Stimulated activated CD8-positive, alpha-beta memory T cell treated with anti-CD3 and anti-CD28 coated beads, Interleukin-2, amount 100 ng/mL, for 48 hours (primary cell): ENCODE results near the gene FRZB.
"Not testable (repeated sequence)": the region's sequence is repeated elsewhere in the genome, so short reads cannot be mapped to it uniquely, and the experiment has no call there.

Source experiments
- DNase-seq, 2 donors: peaks; one replicate each; pipeline ENCODE4 v3.0.0-alpha.2; 2020; ENCODE audit warnings: low read depth in 2 of 2

Gene FRZB

GRCh38 chr2:182890773-182891378 is 24.4 kb upstream of the FRZB start:
- no peak for DNase-seq

- no peak for DNase-seq
Measured at GRCh38 chr2:182890305-182890704, 23.9 kb upstream of the FRZB start.

DNA sequence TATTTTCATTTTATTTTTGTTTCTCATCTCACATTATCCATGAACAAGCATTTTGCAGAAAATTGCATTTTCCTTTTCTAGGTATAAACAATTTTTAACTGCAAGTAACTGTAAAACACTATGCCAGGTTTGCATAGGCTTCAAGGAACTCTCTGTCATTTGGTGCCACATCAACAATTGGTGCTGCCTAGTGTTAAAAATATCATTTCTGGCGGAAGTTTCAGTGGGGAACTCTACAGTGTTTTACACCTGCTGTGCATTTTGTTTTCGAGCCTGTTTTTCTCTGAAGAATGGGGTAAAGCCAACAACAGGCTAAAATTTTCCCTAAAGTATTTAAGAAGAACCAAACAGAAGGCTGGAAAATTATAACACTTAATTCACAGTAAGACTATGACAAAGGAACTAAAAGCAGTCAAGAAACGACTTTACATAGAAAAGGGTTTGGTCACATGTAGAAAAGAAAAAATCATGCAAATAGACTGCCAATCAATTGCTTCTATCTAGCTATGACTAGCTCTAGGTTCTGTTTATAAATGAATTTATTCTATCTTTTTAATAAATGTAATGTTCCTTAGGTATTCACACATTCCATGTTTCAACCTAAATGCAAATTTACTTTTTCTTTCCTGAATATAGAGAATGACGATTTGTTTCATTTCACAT is 21.4 kb upstream of the FRZB start:
- no peak for DNase-seq

DNA sequence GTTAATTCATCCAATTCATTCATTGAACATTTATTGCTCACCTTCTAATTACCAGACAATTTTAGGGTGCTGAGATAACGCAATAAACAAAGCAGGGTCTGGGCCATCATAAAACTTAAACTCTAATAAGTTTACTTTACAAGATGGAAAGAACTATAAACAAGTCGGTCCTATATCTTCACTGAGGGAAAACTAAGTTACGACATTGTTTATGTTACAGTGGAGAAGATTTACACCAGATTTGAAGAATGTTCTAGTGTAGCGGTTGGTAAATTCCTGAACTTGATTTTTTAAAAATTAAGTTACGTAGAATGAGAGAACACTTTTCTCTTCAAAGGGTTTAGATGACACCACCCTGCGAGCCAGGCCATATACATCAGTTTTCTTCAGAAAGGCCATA is 20.7 kb upstream of the FRZB start:
- DNase-seq, result no peak

- DNase-seq, result no peak
Measured at GRCh38 chr2:182885771-182886170, 19.3 kb upstream of the FRZB start.

DNA sequence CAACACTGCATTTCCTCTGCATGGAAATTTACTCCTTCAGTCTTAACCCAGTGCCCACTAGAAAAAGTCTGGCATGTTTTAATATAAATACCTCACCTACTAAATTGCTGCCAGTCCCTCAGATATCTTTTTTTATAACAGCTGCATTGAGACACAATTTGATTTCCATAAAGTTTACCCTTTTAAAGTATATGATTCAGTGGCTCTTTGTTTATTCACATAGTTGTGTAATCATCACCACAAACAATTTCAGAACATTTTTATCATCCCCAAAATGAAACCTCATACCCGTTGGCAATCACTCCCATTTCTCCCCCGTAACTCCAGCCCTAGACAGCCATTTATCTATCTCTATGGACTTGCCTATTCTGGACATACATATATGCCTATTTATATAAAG is 17.0 kb upstream of the FRZB start:
- no peak for DNase-seq

GRCh38 chr2:182880100-182880499 is 13.7 kb upstream of the FRZB start:
- DNase-seq, result not testable (repeated sequence)

DNA sequence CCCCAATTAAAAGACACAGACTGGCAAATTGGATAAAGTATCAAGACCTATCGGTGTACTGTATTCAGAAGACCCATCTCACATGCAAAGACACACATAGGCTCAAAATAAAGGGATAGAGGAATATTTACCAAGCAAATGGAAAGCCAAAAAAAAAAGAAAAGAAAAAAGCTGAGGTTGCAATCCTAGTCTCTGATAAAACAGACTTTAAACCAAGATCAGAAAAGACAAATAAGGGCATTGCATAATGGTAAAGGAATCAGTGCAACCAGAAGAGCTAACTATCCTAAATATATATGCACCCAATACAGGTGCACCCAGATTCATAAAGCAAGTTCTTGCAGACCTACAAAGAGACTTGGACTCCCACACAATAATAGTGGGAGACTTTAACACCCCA is 10.2 kb upstream of the FRZB start:
- DNase-seq, result not testable (repeated sequence)

DNA sequence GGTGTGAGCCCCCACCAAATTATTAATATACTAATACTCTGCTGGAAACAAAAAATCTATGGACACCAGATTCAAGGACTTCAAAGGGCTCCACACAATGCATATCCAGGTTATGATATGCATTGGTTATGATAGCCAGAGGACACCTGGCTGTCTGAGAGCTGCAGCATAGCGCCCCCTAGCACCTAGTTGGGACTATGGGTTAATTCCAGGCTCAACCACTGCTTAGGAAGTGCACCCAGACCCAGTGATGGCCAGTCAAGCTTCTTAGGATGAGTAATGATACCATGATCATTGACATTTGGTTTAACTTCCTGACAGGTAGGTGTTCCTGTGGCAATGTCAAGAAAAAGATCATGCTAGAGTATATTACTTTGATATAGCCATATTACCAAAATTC is 3.8 kb upstream of the FRZB start:
- no peak for DNase-seq

DNA sequence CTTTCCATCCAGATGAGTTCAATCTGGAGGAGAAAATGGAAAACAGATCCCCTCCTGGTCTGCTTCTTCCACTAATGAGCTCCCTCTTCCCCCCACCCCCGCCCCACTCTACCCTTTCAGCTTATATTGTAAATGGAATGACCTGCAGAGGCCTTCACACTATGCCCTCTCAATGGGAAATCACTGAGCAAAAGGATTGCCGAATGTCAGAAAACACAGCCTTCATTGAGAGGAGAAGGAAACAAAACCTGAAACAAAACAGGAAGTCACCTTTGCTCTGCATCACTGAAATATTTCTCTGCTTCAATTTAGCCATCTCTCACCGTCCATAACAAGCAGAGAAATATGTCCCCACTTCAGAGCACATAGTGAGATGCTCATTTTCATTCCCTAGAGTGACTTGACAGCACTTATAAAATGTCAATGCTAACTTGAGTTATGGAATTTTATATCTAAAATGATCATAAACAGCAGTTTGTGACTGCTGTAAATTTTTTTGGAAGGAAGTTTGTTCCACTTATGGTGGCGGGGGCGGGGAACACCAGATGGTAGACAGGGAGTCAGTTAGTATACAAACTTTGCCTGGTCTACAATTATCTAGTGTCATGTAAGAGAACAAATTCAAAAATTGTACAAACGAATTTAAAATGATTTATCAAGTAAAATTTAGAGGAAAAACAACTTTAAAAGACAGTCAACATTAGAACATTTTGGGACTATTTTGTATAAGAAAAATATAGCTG is 1.8 kb upstream of the FRZB start:
- no peak for DNase-seq

DNA sequence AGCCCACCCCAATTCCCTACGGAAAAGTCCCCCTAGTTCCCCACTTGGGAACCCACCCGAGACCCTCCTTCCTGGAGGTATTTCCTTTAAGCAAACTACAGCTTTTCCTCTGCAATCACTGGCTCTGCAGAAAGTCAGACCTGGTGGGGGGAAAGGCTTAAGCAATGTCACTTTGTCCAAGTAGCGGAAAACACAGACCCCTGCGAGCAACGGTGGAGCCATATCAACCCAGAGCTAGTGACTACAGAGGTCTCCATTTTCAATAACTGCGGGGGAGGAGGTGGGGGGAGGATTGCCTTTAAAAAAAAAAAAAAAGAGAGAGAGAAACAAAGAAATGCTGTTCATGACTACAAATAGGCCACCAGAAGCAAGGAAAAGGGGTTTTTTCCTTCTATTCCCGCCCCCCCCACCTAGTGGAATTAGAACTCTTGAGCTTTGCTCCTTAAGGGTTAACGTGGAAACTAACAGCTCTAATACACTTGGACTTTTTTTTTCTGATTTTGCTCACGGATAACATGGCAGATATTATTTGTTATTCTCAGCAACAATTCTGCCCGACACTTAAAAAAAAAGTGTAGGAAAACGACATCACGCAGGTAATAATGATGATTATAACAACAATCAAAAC is 1.1 kb upstream of the FRZB start:
- DNase-seq, result no peak

DNA sequence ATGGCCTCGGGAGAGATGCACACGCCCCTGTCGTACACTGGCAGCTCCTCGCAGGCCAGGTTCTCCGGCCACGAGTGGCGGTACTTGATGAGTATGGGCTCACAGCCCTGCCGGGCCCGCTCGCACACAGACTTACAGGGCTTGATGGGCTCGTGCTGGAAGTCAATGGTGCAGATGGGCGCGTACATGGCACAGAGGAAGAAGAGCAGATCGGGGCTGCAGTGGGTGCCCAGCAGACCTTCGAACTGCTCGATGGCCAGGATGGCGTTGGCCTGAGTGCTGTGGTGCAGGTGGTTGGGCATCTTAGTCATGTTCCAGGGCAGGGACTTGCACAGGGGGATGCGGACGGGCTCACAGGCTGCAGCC is 359 bp downstream of the FRZB start:
- no peak for DNase-seq

GRCh38 chr2:182864949-182865570 is 1.4 kb downstream of the FRZB start:
- no peak for DNase-seq

DNA sequence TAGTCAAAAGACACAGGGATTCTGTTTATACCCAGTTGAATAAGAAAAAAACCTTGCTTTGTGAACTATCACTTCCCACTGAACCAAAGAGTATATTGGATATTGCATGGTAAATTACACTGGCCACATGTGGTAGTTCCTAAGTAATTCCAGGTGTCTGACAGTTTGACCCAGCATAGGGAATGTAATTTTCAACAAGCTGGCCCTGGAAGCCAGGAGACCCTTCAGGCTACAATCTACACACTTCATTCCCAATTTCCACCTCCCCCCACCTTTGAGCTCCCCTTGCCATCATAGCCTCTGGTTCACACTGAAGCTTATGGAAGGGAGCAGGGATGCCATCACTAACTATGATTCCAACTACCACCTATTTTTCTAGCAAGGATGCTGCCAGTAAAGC is 2.8 kb downstream of the FRZB start:
- no peak for DNase-seq

GRCh38 chr2:182862091-182862490 is 4.3 kb downstream of the FRZB start:
- no peak for DNase-seq

DNA sequence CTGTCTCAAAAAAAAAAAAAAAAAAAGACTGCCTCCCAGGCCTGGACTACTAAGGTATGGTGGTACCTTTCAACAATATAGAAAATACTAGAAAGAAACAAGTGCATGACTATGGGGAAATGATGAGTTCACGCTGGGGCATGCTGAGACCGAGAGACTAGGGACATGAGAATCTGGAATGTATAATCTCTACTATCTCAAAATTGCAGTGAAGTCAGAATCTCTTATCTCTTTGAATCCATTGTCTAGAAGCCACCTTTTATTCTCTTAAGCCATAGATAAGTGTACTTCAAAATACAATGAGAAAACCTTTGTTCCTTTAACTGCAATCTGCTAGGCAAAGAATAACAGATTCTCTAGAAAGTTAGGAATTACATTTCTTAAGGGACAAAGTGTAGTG is 5.6 kb downstream of the FRZB start:
- no peak for DNase-seq

DNA sequence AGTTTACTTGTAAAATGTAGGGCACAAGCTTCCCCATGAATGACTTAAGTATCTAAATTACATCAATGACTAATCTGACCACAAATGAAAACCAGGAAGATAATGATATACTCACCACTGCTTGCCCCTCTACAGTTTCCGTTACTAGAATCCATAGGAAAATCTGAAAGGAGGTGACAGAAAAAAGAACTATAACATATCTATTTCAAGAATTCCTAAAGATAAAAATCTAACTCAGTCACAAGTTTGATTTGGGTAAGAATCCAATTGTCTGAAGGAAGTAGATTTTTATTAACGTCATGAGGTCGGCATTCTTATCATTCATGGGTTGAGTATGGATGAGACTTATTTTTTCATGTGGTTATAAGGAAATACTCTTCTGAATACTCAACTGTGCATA is 7.8 kb downstream of the FRZB start:
- no peak for DNase-seq

DNA sequence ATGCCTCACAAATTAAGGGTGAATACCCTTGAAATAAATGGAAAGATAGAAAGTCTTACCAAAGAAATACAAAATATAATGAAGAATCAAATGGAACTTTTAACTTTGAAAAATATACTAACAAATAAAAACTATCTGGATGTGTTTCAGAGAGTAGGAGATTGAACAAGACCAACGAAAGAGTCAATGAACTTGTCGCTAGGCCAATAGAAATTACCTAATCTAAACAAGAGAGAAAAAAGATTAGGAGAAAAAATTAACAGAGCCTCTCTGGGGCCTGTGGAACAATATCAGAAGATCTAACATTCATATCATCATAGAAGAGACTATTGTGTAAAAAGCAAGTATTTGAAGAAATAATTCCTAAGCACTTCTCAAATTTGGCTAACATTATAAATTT is 11.1 kb downstream of the FRZB start:
- no peak for DNase-seq

DNA sequence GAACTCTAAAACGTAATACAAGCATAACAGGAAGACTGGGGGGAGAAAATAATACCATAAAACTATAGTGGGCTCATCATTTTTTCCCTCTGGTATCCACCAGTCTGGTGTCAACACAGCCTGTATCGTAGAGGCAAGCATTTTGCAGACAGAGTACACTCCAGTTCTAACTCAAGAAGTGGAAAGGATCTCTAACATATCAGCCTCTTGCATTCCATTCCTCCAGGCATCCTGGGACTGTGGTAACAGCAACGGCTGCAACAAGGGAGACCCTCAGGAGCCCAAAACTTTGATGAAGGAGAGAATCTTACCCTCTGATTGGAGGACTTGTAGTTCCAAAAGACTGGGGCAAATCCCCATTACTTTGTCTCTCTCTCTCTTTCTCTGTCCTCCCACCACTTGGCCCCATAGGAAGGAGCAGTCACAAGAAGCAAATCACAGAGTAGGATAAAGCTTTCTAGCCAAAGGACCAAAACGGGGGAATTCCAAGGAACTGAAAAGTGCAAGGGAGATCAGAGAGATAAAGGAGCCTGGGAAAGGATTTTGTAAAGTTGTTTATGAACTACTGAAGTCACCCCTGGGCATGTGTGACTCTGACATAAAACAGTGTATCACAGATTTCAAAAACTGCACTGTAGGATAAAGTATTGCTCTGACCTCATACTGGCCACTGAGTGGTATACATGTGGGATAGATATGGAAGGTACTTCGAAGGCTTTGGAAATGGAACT is 11.9 kb downstream of the FRZB start:
- no peak for DNase-seq

DNA sequence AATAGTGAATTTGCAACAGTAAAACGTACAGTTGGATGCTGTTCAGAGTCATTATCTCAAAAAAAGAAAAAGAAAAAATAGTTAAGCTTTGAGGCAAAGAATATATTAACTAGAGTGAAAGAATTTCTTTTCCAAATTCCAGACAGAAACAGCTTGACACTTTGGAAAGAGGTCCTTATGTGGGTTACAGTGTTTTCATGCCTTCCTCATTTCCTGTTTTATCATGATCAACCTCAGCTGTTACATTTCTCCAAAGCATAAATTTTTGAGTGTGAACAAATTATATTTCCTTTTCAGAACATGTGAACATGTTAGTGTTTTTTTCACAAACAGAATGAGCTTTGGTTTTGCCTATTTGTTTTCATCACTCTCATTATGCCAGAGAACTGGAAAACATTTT is 13.6 kb downstream of the FRZB start:
- no peak for DNase-seq

- DNase-seq, result no peak
Measured at GRCh38 chr2:182852090-182852489, 14.3 kb downstream of the FRZB start.
